Esophagus muscularis mucosa (tissue), 4 donors: ENCODE measurements around the gene LBP. TPM values are rescaled to one million over a fixed set of nuclear protein-coding genes. Genes with fewer than 3 reads are reported as not detected.
"Not testable (repeated sequence)": the region's sequence is repeated elsewhere in the genome, so short reads cannot be mapped to it uniquely, and the experiment has no call there.

Source experiments
- DNase-seq: peaks from one replicate; pipeline ENCODE4 v3.0.0-alpha.2; 2017; ENCODE audit errors: extremely low spot score
- H3K27ac ChIP-seq, 4 donors: fragments of 200-600 bp; sonication (generic); replicated peaks in 1 of 4; 1 replicate in 3 of 4; 2 replicates in 1 of 4; pipeline ENCODE4 v1.5.1; 2016 to 2019; ENCODE audit warnings: mild to moderate bottlenecking in 1 of 4
- H3K27me3 ChIP-seq, 4 donors: fragments of 200-600 bp; sonication (generic); one replicate each; pipeline versions ENCODE4 v1.5.1 to v1.6.0; 2016 to 2019
- H3K36me3 ChIP-seq, 4 donors: fragments of 200-600 bp; sonication (generic); one replicate each; pipeline ENCODE4 v1.5.1; 2016 to 2019
- H3K4me1 ChIP-seq, 4 donors: fragments of 200-600 bp; sonication (generic); one replicate each; pipeline ENCODE4 v1.5.1; 2016 to 2019
- H3K4me3 ChIP-seq, 4 donors: fragments of 200-600 bp; sonication (generic); 1 replicate in 2 of 4; 2 replicates in 2 of 4; pipeline ENCODE4 v1.5.1; 2016 to 2019; ENCODE audit warnings: mild to moderate bottlenecking in 4 of 4, moderate library complexity in 1 of 4
- H3K9me3 ChIP-seq, 4 donors: fragments of 200-600 bp; sonication (generic); 1 replicate in 3 of 4; 2 replicates in 1 of 4; pipeline ENCODE4 v1.5.1; 2016 to 2019
- CTCF ChIP-seq, 3 experiments: fragments of 200-600 bp in 2 of 3; fragments of 450-650 bp in 1 of 3; sonication (generic) in 2 of 3; IDR thresholded peaks; one replicate each; pipeline ENCODE4 v1.5.1; 2017 to 2019; ENCODE audit warnings: antibody characterized with exemption in 3 of 3, mild to moderate bottlenecking in 2 of 3, moderate library complexity in 1 of 3
- EP300 ChIP-seq: sonication (generic); formaldehyde crosslinking; IDR thresholded peaks from one replicate; pipeline ENCODE4 v1.6.1; 2017; ENCODE audit warnings: antibody characterized with exemption
- POLR2A ChIP-seq: fragments of 450-650 bp; IDR thresholded peaks from one replicate; pipeline ENCODE4 v1.6.1; 2017; ENCODE audit warnings: antibody characterized with exemption, moderate library complexity, mild to moderate bottlenecking, low read depth
- POLR2AphosphoS5 ChIP-seq, 2 donors: sonication (generic); formaldehyde crosslinking; IDR thresholded peaks; one replicate each; pipeline ENCODE4 v1.6.1; 2017; ENCODE audit warnings: antibody characterized with exemption in 2 of 2
- WGBS: methylation state at CpG from one replicate; pipeline ENCODE4 v1.1.5; 2018; 5-methylcytosine and 5-hydroxymethylcytosine counted together
- intact Hi-C: fragments of 100-400 bp; cut with DNase I; formaldehyde crosslinking; loops from one replicate; pipeline ENCODE4 v1.15.1; 2023
- total RNA-seq, 4 donors: library from RNA; depleted of rRNA; stranded (reverse); fragments of >200 nt; gene quantifications; one replicate each; pipeline versions ENCODE4 v1.1.0 to v1.2.1, GENCODE V29; 2016

LBP gene
- total RNA-seq, 4 donors from 2014 or later: 0.13 to 0.33 TPM; not detected in 2

- intact Hi-C loops: no loop called here
- Histone ChIP-seq H3K36me3 (no peaks in the 10 kb centered on the region), H3K4me3 (no peak overlapping the region), H3K4me1 (peaks cover 0 to 9% (median 2%) of the 10 kb centered on the region in 4 donors), H3K27ac (no peak overlapping the region), H3K9me3 (no peaks in the 10 kb centered on the region), H3K27me3 (peaks cover 0 to 41% (median 0%) of the 10 kb centered on the region in 4 donors)
- WGBS: 67% methylated on average over 1 of the region's 1 CpG
- no peak for DNase-seq
- no peak for TF ChIP-seq POLR2A
- TF ChIP-seq EP300: no peak
- TF ChIP-seq POLR2AphosphoS5 (IDR thresholded peaks at IDR 0.05): no peak
- TF ChIP-seq CTCF (IDR thresholded peaks at IDR 0.05): no peak
Measured at GRCh38 chr20:38308447-38308846, 37.8 kb upstream of the LBP start.

- 90% methylated on average over 3 of the region's 3 CpGs for WGBS
- no peak for DNase-seq
- H3K36me3 ChIP-seq: no peaks in the 10 kb centered on the region
- no peak overlapping the region for H3K27ac ChIP-seq
- intact Hi-C loops: loop anchor here (5.0 kb wide), 1 partner anchor 79 kb away; no protein-coding TSS in a partner anchor
- H3K27me3 ChIP-seq: peaks cover 0 to 16% (median 0%) of the 10 kb centered on the region in 4 donors
- TF ChIP-seq POLR2AphosphoS5 (IDR thresholded peaks at IDR 0.05): no peak
- no peak for TF ChIP-seq CTCF (IDR thresholded peaks at IDR 0.05)
- TF ChIP-seq EP300: no peak
- TF ChIP-seq POLR2A: no peak
- H3K4me3 ChIP-seq: no peak overlapping the region
- no peaks in the 10 kb centered on the region for H3K9me3 ChIP-seq
- H3K4me1 ChIP-seq: no peaks in the 10 kb centered on the region
Measured at GRCh38 chr20:38311091-38311490, 35.2 kb upstream of the LBP start.

- no peak for TF ChIP-seq EP300
- TF ChIP-seq POLR2A: no peak
- no peak for TF ChIP-seq CTCF (IDR thresholded peaks at IDR 0.05)
- TF ChIP-seq POLR2AphosphoS5 (IDR thresholded peaks at IDR 0.05): no peak
- WGBS: 59% methylated on average over 3 of the region's 3 CpGs
- no peak for DNase-seq
- Histone ChIP-seq H3K36me3 (no peaks in the 10 kb centered on the region), H3K4me1 (no peaks in the 10 kb centered on the region), H3K27me3 (peaks cover 0 to 12% (median 0%) of the 10 kb centered on the region in 4 donors), H3K27ac (no peak overlapping the region), H3K9me3 (no peaks in the 10 kb centered on the region), H3K4me3 (no peak overlapping the region)
- intact Hi-C loops: loop anchor here (5.0 kb wide), 1 partner anchor 79 kb away; no protein-coding TSS in a partner anchor
Measured at GRCh38 chr20:38311491-38311890, 34.8 kb upstream of the LBP start.

GRCh38 chr20:38313676-38314075 lies 32.6 kb upstream of the LBP start:
- Histone ChIP-seq H3K36me3 (no peaks in the 10 kb centered on the region), H3K27me3 (peaks cover 0 to 8% (median 0%) of the 10 kb centered on the region in 4 donors), H3K27ac (no peak overlapping the region), H3K9me3 (no peaks in the 10 kb centered on the region), H3K4me3 (no peak overlapping the region), H3K4me1 (no peaks in the 10 kb centered on the region)
- intact Hi-C loops: loop anchor here (5.0 kb wide), 1 partner anchor 81 kb away; no protein-coding TSS in a partner anchor
- 93% methylated on average over 2 of the region's 2 CpGs for WGBS
- DNase-seq: no peak
- TF ChIP-seq CTCF (IDR thresholded peaks at IDR 0.05): no peak
- no peak for TF ChIP-seq POLR2AphosphoS5 (IDR thresholded peaks at IDR 0.05)
- TF ChIP-seq POLR2A: no peak
- TF ChIP-seq EP300: no peak

- not testable (repeated sequence) for H3K4me3 ChIP-seq, H3K27ac ChIP-seq, H3K27me3 ChIP-seq, DNase-seq, H3K36me3 ChIP-seq, H3K9me3 ChIP-seq, H3K4me1 ChIP-seq
- intact Hi-C loops: loop anchor here (5.0 kb wide), 1 partner anchor 82 kb away; no protein-coding TSS in a partner anchor
- 96% methylated on average over 1 of the region's 1 CpG for WGBS
Measured at GRCh38 chr20:38314350-38314749, 31.9 kb upstream of the LBP start.
